GM12801 (cell line): ENCODE results near the gene LGALS12.

Experiments
- TF ChIP-seq, protein P1 (sequence below): IDR thresholded peaks from one replicate; pipeline ENCODE4 v1.5.1; 2011; ENCODE audit warnings: control low read depth; ENCODE audit not compliant: insufficient read length; ENCODE audit errors: extremely low read depth

LGALS12 gene

DNA sequence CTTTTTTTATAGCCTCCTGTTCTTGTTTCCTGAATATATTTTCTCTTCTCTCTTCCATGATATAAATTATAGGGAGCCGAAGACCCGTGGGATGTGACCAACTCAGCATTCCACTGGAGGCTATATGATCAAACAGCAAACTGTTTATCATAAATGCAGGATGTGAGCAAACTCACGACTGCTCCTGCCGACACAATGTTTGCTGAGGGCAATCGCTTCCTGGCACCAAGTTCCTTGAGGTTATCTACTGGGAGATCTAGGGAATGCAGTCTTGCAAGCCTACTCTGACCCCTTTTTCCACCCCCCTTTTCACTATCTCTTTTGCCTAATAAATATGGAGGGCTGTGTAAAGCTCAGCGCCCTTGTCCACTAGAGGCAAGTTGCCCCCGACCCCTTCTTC, 17.3 kb downstream of the LGALS12 start:
- TF ChIP-seq, protein P1, sequence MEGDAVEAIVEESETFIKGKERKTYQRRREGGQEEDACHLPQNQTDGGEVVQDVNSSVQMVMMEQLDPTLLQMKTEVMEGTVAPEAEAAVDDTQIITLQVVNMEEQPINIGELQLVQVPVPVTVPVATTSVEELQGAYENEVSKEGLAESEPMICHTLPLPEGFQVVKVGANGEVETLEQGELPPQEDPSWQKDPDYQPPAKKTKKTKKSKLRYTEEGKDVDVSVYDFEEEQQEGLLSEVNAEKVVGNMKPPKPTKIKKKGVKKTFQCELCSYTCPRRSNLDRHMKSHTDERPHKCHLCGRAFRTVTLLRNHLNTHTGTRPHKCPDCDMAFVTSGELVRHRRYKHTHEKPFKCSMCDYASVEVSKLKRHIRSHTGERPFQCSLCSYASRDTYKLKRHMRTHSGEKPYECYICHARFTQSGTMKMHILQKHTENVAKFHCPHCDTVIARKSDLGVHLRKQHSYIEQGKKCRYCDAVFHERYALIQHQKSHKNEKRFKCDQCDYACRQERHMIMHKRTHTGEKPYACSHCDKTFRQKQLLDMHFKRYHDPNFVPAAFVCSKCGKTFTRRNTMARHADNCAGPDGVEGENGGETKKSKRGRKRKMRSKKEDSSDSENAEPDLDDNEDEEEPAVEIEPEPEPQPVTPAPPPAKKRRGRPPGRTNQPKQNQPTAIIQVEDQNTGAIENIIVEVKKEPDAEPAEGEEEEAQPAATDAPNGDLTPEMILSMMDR: no peak

- TF ChIP-seq, protein P1: no peak
Observed at GRCh38 chr11:63527667-63528066, 21.8 kb downstream of the LGALS12 start.

DNA sequence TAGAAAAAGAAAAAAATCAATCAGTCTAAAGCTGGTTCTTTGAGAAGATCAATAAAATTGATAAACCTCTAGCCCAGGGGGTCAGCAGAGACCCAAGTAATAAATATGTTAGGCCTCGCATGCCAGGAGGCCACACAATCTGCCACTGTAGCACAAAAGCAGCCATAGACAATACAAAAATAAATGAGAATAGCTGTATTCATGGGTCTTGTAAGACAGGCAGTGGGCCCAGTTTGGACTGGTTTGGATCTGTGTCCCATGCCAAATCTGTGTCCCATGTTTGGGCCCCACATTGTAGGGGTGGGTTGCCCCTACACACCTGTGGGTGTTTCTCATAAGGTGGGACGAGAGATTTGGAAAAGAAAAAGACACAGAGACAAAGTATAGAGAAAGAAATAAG, 24.1 kb downstream of the LGALS12 start:
- TF ChIP-seq, protein P1: no peak

GRCh38 chr11:63532117-63532516, 26.2 kb downstream of the LGALS12 start:
- TF ChIP-seq, protein P1: no peak

DNA sequence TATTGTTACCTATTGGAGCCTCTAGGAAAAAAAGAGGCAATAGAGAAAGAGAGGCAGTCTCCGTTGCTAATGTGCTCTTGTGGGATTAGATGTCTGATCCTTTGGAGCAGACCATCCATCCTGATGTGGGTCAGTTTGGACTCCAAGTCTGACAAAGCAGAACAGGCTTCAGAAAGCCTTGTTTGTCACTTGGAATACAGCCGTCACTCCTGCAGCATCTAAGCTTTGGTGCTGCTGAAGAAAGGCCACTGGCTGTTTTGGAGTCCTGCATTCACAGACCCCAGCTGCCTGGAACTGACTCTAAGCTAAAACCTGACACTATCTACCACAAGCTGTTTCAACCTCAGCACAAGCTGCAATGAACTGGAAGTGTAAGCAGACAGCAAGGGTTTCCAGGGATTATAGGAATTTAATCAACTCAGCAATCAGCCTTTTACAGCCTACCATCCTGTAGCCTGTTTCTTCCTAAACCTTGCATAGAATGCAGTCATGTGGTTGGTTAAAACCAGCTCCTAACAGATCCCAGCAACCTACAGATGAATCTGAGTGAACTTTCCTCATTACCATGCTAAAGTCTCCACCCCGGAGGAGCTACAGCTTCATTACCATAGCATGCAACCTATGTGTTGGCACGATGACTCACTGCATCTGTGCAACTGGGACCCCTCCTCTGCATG, 27.1 kb downstream of the LGALS12 start:
- TF ChIP-seq, protein P1: no peak

GRCh38 chr11:63534076-63534475, 28.2 kb downstream of the LGALS12 start:
- TF ChIP-seq, protein P1: no peak

- TF ChIP-seq, protein P1: no peak
Observed at GRCh38 chr11:63534895-63535461, 29.1 kb downstream of the LGALS12 start.
